HG02938 (cell line): ENCODE measurements around the gene KRTAP5-8.
"Not testable (repeated sequence)": the region's sequence is repeated elsewhere in the genome, so short reads cannot be mapped to it uniquely, and the experiment has no call there.

Experiments
- ATAC-seq: cut with Tn5 transposase; IDR thresholded peaks from one replicate; pipeline ENCODE4 v1.9.1; 2021; ENCODE audit warnings: mild to moderate bottlenecking, moderate library complexity; ENCODE audit not compliant: unreplicated experiment

KRTAP5-8 gene

GRCh38 chr11:71537977-71538665, at the start of gene KRTAP5-8:
TSS of gene KRTAP5-8 (plus strand) at chr11:71538025. CDS start at chr11:71538056, 31 bp downstream.
- ATAC-seq = not testable (repeated sequence)

GRCh38 chr11:71488681-71489270, 49.0 kb upstream of the KRTAP5-8 start:
- no peak for ATAC-seq

GRCh38 chr11:71489311-71490043, 48.3 kb upstream of the KRTAP5-8 start:
- no peak for ATAC-seq

GRCh38 chr11:71490044-71490730, 47.6 kb upstream of the KRTAP5-8 start:
- ATAC-seq = no peak

- no peak for ATAC-seq
Measured at GRCh38 chr11:71490731-71491390, 47.0 kb upstream of the KRTAP5-8 start.

GRCh38 chr11:71491531-71491930, 46.3 kb upstream of the KRTAP5-8 start:
- ATAC-seq = no peak

- no peak for ATAC-seq
Measured at GRCh38 chr11:71491940-71492339, 45.9 kb upstream of the KRTAP5-8 start.

- no peak for ATAC-seq
Measured at GRCh38 chr11:71495286-71496230, 42.3 kb upstream of the KRTAP5-8 start.

- ATAC-seq = no peak
Measured at GRCh38 chr11:71496421-71496820, 41.4 kb upstream of the KRTAP5-8 start.

GRCh38 chr11:71498091-71498490, 39.7 kb upstream of the KRTAP5-8 start:
- ATAC-seq = no peak

- no peak for ATAC-seq
Measured at GRCh38 chr11:71499125-71499524, 38.7 kb upstream of the KRTAP5-8 start.

GRCh38 chr11:71499546-71499945, 38.3 kb upstream of the KRTAP5-8 start:
- ATAC-seq = no peak

GRCh38 chr11:71500601-71501021, 37.2 kb upstream of the KRTAP5-8 start:
- ATAC-seq = no peak

GRCh38 chr11:71501071-71501985, 36.5 kb upstream of the KRTAP5-8 start:
- no peak for ATAC-seq

GRCh38 chr11:71502026-71502425, 35.8 kb upstream of the KRTAP5-8 start:
- ATAC-seq = no peak

- ATAC-seq = no peak
Measured at GRCh38 chr11:71502871-71503435, 34.9 kb upstream of the KRTAP5-8 start.

GRCh38 chr11:71504531-71504930, 33.3 kb upstream of the KRTAP5-8 start:
- ATAC-seq = no peak

GRCh38 chr11:71505001-71505400, 32.8 kb upstream of the KRTAP5-8 start:
- ATAC-seq = no peak
